Thyroid gland (tissue), 4 donors: ENCODE measurements around the gene UBE2I.

ENCODE experiments used
- POLR2A ChIP-seq, 2 donors: fragments of 450-650 bp; IDR thresholded peaks; one replicate each; pipeline ENCODE4 v1.6.1; 2017; ENCODE audit warnings: antibody characterized with exemption in 2 of 2, mild to moderate bottlenecking in 2 of 2, moderate library complexity in 1 of 2
- TF ChIP-seq, protein P1 (sequence below), 6 experiments: fragments of 200-600 bp in 3 of 6; fragments of 450-650 bp in 3 of 6; sonication (generic) in 3 of 6; IDR thresholded peaks; one replicate each; pipeline ENCODE4 v1.5.1; 2016 to 2019; ENCODE audit warnings: antibody characterized with exemption in 6 of 6, mild to moderate bottlenecking in 2 of 6, inconsistent platforms in 1 of 6, moderate library complexity in 1 of 6

DNA sequence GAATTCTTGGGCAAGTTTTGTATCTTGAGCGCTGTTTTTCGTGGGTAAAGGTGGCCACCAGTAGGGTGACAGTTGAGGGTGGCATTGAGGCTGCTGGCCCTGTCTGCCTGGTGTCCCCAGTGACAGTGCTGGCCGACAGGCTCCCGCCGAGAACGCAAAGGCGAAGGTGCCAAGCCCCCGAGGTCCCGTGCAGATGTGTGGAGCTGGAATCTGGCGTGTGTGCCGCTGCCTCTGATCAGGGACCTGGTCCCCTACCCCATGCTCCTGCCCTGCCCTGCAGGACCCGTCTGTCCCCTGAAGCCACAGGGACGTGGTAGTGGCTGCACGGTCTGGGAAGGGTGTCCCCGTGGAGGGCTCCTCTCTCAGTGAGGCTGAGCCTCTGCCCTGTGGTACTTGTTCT is 3.5 kb downstream of the UBE2I start:
- TF ChIP-seq, protein P1, sequence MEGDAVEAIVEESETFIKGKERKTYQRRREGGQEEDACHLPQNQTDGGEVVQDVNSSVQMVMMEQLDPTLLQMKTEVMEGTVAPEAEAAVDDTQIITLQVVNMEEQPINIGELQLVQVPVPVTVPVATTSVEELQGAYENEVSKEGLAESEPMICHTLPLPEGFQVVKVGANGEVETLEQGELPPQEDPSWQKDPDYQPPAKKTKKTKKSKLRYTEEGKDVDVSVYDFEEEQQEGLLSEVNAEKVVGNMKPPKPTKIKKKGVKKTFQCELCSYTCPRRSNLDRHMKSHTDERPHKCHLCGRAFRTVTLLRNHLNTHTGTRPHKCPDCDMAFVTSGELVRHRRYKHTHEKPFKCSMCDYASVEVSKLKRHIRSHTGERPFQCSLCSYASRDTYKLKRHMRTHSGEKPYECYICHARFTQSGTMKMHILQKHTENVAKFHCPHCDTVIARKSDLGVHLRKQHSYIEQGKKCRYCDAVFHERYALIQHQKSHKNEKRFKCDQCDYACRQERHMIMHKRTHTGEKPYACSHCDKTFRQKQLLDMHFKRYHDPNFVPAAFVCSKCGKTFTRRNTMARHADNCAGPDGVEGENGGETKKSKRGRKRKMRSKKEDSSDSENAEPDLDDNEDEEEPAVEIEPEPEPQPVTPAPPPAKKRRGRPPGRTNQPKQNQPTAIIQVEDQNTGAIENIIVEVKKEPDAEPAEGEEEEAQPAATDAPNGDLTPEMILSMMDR (IDR thresholded peaks at IDR 0.05), result no peak
- no peak for TF ChIP-seq POLR2A (IDR thresholded peaks at IDR 0.05)
